ENCODE data around the gene CAPN2.

CAPN2 gene

DNA sequence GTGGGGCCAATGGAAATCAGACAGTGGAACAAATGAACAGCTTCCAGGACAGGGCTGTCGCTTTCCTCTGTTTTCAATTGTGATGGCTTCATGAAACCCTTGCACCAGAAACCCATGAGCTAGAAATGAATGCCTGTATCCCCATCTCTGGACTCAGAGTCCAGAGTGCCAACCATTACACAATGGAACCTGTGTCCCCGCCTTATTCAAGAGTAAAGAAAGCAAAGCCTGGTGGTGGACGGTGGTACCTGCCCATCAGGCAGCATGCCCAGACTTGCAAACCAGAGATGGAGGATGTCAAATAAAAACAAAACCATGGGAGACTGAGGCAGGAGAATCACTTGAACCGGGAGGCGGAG lies 4.4 kb upstream of the CAPN2 start:
- H3K4me3 ChIP-seq (ENCODE audit: control insufficient read depth, low read depth, low read length), result no peak overlapping the region
- TF ChIP-seq, protein P1, sequence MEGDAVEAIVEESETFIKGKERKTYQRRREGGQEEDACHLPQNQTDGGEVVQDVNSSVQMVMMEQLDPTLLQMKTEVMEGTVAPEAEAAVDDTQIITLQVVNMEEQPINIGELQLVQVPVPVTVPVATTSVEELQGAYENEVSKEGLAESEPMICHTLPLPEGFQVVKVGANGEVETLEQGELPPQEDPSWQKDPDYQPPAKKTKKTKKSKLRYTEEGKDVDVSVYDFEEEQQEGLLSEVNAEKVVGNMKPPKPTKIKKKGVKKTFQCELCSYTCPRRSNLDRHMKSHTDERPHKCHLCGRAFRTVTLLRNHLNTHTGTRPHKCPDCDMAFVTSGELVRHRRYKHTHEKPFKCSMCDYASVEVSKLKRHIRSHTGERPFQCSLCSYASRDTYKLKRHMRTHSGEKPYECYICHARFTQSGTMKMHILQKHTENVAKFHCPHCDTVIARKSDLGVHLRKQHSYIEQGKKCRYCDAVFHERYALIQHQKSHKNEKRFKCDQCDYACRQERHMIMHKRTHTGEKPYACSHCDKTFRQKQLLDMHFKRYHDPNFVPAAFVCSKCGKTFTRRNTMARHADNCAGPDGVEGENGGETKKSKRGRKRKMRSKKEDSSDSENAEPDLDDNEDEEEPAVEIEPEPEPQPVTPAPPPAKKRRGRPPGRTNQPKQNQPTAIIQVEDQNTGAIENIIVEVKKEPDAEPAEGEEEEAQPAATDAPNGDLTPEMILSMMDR (IDR thresholded peaks at IDR 0.05; ENCODE audit: control insufficient read depth, insufficient read depth, low read depth, low read length, missing control alignments), result peak; percentile 17
- no peak for DNase-seq (ENCODE audit: low read depth)

DNA sequence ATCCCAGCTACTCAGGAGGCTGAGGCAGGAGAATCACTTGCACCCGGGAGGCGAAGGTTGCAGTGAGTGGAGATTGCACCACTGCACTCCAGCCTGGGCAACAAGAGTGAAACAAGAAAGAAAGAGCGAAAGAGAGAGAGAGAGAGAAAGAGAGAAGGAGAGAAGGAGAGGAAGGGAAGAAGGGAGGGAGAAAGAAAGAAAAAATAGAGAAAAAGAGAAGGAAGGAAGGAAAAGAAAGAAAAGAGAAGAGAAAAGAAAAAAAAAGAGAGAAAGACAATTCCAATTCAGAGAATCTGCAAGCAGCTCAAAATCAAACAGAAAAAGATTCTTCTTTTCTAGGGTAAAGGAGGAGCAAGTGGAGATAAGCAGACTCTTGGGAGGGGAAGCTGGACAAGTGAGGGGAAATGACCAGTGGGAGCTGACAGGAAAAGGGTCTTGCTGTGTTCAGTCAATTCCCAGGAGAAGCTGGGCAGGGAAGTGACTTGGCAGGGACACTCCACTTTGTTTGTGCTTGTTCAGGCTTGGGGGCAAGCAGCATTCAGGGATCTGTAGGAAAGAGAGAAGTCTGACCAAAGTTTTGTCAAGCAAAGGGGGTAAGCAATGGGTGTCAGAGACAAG lies 3.6 kb upstream of the CAPN2 start:
- no peak overlapping the region for H3K4me3 ChIP-seq (ENCODE audit: control insufficient read depth, low read depth, low read length)
- TF ChIP-seq, protein P1 (IDR thresholded peaks at IDR 0.05; ENCODE audit: control insufficient read depth, insufficient read depth, low read depth, low read length, missing control alignments), result no peak
- no peak for DNase-seq (ENCODE audit: low read depth)

DNA sequence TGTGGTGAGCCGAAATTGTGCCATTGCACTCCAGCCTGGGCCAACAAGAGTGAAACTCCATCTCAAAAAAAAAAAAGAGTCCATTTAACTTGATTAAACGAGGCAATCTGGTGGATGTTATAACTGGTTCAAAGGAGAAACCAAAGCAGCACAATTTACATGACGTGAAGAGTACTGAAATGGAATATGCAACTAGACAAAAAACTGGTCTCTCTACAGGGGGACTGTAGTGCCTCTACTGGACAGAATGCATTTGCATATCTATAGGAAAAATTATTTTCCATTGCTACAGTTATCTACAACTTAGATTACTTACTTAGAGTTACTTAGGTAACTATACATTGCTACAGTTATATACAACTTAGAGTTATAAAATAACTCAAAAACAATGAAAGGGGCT lies 2.7 kb upstream of the CAPN2 start:
- TF ChIP-seq, protein P1 (IDR thresholded peaks at IDR 0.05; ENCODE audit: control insufficient read depth, insufficient read depth, low read depth, low read length, missing control alignments), result peak; percentile 53
- no peak for DNase-seq (ENCODE audit: low read depth)

DNA sequence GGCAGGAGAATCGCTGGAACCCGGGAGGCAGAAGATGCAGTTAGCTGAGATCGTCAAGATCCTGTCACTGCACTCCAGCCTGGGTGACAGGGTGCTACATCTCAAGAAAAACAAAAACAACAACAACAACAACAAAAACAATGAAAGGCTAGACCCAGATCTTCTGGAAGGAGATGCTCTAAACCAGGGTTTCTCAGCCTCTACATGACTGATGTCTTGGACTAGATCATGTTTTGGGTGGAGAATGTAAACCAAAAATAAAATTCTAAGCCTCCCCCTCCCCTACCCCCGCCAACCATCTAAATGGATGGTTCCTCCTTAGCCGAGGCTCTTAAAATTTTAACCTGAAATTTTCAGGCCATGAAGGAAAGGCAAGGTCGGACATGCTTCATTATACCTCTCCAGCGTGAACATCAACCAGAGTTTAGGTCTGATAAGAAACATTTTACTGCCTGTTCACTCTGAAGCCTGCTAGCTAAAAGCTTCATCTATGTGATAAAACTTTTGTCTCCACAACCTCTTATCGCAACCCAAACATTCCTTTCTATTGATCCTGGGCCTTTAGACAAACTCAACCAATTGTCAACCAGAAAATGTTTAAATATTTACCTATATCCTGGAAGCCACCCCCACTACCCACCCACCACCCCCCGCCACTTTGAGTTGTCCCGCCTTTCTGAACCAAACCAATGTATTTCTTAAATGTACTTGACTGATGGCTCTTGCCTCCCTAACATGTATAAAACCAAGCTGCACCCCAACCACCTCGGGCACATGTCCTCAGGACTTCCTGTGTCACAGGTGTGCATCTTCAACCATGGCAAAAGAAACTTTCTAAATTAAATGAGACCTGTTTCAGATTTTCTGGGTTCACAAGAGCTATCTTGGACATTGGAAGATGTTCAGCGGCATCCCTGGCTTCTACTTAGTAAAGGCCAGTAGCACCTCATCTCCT lies 1.9 kb upstream of the CAPN2 start:
- H3K4me3 ChIP-seq (ENCODE audit: control insufficient read depth, low read depth, low read length), result no peak overlapping the region
- TF ChIP-seq, protein P1 (IDR thresholded peaks at IDR 0.05; ENCODE audit: control insufficient read depth, insufficient read depth, low read depth, low read length, missing control alignments), result no peak
- no peak for DNase-seq (ENCODE audit: low read depth)

More for the DNA sequence above, 2.7 kb upstream of the CAPN2 start:
- H3K4me3 ChIP-seq (ENCODE audit: control insufficient read depth, low read depth, low read length), result no peak overlapping the region

DNA sequence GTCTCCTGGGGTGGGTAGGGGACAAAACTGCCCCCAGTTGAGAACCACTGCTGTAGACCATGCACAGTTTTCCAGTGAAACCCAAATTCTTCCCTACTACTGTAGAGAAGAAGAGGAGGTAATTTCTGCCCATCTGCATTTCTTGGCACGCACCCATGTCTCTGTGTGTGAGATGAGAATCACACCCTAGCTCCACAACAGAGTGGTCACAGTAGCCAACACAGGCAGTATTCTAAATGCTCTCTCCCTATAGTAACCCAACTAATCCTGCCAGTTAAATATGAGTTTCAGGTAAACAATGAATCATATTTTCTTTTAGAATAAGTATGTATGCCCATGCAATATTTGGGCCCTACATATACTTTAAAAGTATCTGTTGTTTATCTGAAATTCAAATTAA lies 1.2 kb upstream of the CAPN2 start:
- TF ChIP-seq, protein P1 (IDR thresholded peaks at IDR 0.05; ENCODE audit: control insufficient read depth, insufficient read depth, low read depth, low read length, missing control alignments), result no peak
- no peak overlapping the region for H3K4me3 ChIP-seq (ENCODE audit: control insufficient read depth, low read depth, low read length)
- no peak for DNase-seq (ENCODE audit: low read depth)

DNA sequence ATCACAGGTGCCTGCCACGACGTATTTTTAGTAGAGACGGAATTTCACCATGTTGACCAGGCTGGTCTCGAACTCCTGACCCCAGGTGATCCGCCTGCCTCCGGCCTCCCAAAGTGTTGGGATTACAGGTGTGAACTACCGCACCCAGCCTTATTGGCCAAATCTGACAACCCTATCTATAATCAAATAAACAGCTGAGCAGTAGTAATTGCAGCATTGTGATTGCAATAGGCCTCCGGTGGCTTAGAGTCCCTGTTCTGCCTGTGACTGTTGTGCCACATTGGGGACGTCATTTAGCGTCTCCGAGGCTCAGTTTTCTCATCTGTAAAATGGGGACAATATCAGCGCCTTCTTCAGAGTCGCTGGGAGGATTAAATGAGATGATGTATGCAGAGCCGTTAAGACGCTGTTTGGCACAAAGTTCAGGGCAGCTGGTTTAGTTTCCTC lies 569 bp upstream of the CAPN2 start:
- H3K4me3 ChIP-seq (ENCODE audit: control insufficient read depth, low read depth, low read length), result peak overlapping the region; percentile 32
- TF ChIP-seq, protein P1 (IDR thresholded peaks at IDR 0.05; ENCODE audit: control insufficient read depth, insufficient read depth, low read depth, low read length, missing control alignments), result no peak
- DNase-seq (ENCODE audit: low read depth), result no peak
